Epithelial cell of proximal tubule (primary cell): ENCODE measurements around the gene ATG16L2. TPM values are rescaled to one million over a fixed set of nuclear protein-coding genes. Genes with fewer than 3 reads are reported as not detected.

Source experiments
- DNase-seq: peaks from one replicate; pipeline ENCODE4 v3.0.0-alpha.2; 2011; ENCODE audit warnings: low read depth
- H3K4me3 ChIP-seq: 2 replicates; pipeline ENCODE4 v1.5.1; 2011; ENCODE audit warnings: low read depth, mild to moderate bottlenecking, low read length
- CTCF ChIP-seq: conservative IDR thresholded peaks from 2 replicates; pipeline ENCODE4 v1.5.1; 2012; ENCODE audit warnings: low read depth, mild to moderate bottlenecking, low read length
- total RNA-seq: library from RNA; depleted of rRNA; stranded (reverse); fragments of >200 nt; gene quantifications from 2 replicates; pipeline ENCODE4 v1.2.3, GENCODE V29; 2015

The ATG16L2 gene
- total RNA-seq, 1 donor from 2014 or later: 40.1 TPM

- TF ChIP-seq CTCF: no peak
- DNase-seq: no peak
- H3K4me3 ChIP-seq: no peak overlapping the region
Observed at GRCh38 chr11:72860010-72860409, 45.8 kb downstream of the ATG16L2 start.

- no peak for DNase-seq
- no peak for TF ChIP-seq CTCF
- no peak overlapping the region for H3K4me3 ChIP-seq
Observed at GRCh38 chr11:72860592-72860991, 46.4 kb downstream of the ATG16L2 start.

- no peak overlapping the region for H3K4me3 ChIP-seq
- TF ChIP-seq CTCF: no peak
- DNase-seq: no peak
Observed at GRCh38 chr11:72863091-72863490, 48.9 kb downstream of the ATG16L2 start.

GRCh38 chr11:72863916-72864315 lies 49.7 kb downstream of the ATG16L2 start:
- no peak for TF ChIP-seq CTCF
- no peak overlapping the region for H3K4me3 ChIP-seq
- DNase-seq: no peak

- no peak for TF ChIP-seq CTCF
- H3K4me3 ChIP-seq: no peak overlapping the region
- DNase-seq: no peak
Observed at GRCh38 chr11:72864702-72865655, 50.8 kb downstream of the ATG16L2 start.

- no peak for DNase-seq
- no peak overlapping the region for H3K4me3 ChIP-seq
- no peak for TF ChIP-seq CTCF
Observed at GRCh38 chr11:72867970-72868369, 53.8 kb downstream of the ATG16L2 start.

GRCh38 chr11:72869831-72870230 lies 55.6 kb downstream of the ATG16L2 start:
- no peak overlapping the region for H3K4me3 ChIP-seq
- no peak for TF ChIP-seq CTCF
- DNase-seq: no peak
